Lung microvascular endothelial cell (primary cell): ENCODE data around the gene ZNF394. TPM values are rescaled to one million over a fixed set of nuclear protein-coding genes. Genes with fewer than 3 reads are reported as not detected.

Source experiments
- DNase-seq, 2 donors: peaks; one replicate each; pipeline versions ENCODE4 v3.0.0 to v3.0.0-alpha.2; 2010; ENCODE audit warnings: low read depth in 2 of 2
- total RNA-seq: library from RNA; depleted of rRNA; stranded (reverse); fragments of >200 nt; gene quantifications from 2 replicates; pipeline ENCODE4 v1.2.1, GENCODE V29; 2014

The ZNF394 gene
- total RNA-seq, 1 donor from 2014 or later: 25.8 TPM

DNA sequence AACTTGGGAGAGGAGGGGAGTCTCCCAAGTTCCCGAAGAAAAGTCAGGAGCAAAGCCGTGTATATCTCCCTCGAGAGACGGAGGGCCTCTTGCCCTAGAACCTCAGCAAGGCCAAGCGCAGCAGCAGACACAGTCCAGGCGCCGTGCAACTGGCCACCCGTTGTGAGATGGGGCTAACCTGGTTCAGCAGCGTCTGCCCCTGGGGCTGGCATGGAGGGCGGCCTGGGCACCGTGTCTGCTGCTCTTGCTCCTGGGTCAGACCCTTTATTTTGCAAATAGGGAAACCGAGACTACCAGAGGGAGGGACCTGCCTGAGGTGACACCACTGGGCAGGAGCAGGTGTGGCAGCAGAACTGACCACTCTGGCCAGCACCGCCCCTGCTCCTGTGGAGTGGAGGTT, 47.5 kb downstream of the ZNF394 start:
- no peak for DNase-seq

- no peak for DNase-seq
These were observed 48.1 kb downstream of the ZNF394 start for GRCh38 chr7:99451936-99452335.

- DNase-seq: no peak
These were observed 50.8 kb downstream of the ZNF394 start for GRCh38 chr7:99449326-99449725.

- no peak for DNase-seq
These were observed 51.2 kb downstream of the ZNF394 start for GRCh38 chr7:99448855-99449254.

DNA sequence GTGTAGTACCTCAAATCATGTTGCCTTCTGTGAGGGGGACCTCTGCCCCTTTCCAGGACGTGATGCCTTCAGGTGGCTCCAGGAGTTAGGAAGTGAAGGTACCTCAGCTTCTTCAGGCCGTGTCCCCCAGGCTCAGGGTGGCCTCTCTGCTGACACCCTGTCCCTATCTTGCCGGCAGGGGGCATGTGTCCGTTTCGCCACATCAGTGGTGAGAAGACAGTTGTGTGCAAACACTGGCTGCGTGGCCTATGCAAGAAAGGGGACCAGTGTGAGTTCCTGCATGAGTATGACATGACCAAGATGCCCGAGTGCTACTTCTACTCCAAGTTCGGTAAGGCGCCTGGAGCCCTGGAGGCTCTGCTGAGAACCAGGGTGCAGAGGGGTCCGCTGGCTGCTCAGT, 52.1 kb downstream of the ZNF394 start:
- DNase-seq: no peak

DNA sequence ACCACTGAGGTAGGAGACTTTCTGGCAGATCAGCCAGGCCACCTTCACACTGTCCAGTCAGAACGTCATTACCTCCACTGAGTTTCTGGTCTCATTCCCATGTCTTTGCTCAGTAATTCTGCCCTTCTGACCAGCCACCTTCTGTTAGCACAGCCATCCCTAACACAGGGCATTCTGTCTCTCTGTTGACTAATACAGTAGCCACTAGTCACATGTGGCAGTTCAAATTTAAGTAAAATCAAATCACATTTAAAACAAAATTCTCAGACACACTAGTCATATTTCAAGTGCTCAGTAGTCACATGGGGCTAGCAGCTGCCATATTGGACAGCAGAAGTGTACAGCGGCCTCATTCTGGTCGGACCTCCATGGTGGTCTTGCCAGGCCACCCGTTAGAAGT, 54.0 kb downstream of the ZNF394 start:
- no peak for DNase-seq

Other genes starting within 250 kb of the ZNF394 start
- gene MYH16, start 227.4 kb downstream of the ZNF394 start, total RNA-seq: 0.22 TPM in 1 of 2 replicates, not detected in the other
- gene ARPC1A, start 174.4 kb downstream of the ZNF394 start, total RNA-seq: 153 and 182 TPM in 2 replicates
- 275 and 340 TPM in 2 replicates for gene ARPC1B, start 125.6 kb downstream of the ZNF394 start, total RNA-seq
- gene PDAP1, start 91.7 kb downstream of the ZNF394 start, total RNA-seq: 15.7 and 17.9 TPM in 2 replicates
- gene BUD31, start 91.3 kb downstream of the ZNF394 start, total RNA-seq: 73.0 and 75.0 TPM in 2 replicates
- 3.1 and 4.2 TPM in 2 replicates for gene PTCD1, start 61.5 kb downstream of the ZNF394 start, total RNA-seq
- gene CPSF4, start 61.3 kb downstream of the ZNF394 start, total RNA-seq: 16.3 and 17.4 TPM in 2 replicates
- gene ATP5MF, start 34.1 kb downstream of the ZNF394 start, total RNA-seq: 359 and 414 TPM in 2 replicates
- 2.4 and 3.6 TPM in 2 replicates for gene ZNF789, start 27.4 kb downstream of the ZNF394 start, total RNA-seq
- 6.1 and 7.5 TPM in 2 replicates for gene ZKSCAN5, start 4.4 kb upstream of the ZNF394 start, total RNA-seq
- gene FAM200A, start 51.8 kb upstream of the ZNF394 start, total RNA-seq: 3.3 and 3.8 TPM in 2 replicates
- gene ZNF655, start 58.4 kb upstream of the ZNF394 start, total RNA-seq: 4.6 and 9.5 TPM in 2 replicates
- gene TMEM225B, start 98.0 kb upstream of the ZNF394 start, total RNA-seq: 0.22 TPM in 1 of 2 replicates, not detected in the other
- 7.4 and 12.1 TPM in 2 replicates for gene ZSCAN25, start 116.7 kb upstream of the ZNF394 start, total RNA-seq
- not detected in 2 replicates for gene CYP3A5, start 179.7 kb upstream of the ZNF394 start, total RNA-seq
- not detected in 2 replicates for gene CYP3A7, start 234.9 kb upstream of the ZNF394 start, total RNA-seq